GM21447 (cell line): ENCODE measurements around the gene GPR21.

Experiments used
- ATAC-seq: cut with Tn5 transposase; IDR thresholded peaks from one replicate; pipeline ENCODE4 v1.9.1; 2021; ENCODE audit not compliant: unreplicated experiment

The GPR21 gene

DNA sequence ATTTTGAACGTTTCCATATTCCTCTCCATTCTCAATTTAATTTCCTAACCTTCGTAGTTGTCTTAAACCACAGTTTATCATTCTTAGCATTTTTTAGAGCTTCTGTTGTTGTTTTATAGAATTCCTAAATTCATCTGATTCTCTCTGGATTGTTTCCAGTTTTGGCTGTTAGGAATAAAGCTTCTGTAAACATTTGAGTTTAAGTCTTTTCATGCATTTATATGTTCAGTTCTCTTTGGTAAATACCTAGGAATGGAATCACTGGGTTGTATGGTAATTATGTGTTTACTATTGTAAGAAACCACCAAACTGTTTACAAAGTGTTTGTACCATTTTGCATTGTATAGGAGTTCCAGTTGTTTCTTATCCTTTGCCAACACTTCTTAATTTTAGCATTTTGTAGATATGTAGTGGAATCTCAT, 29.7 kb downstream of the GPR21 start:
- no peak for ATAC-seq

DNA sequence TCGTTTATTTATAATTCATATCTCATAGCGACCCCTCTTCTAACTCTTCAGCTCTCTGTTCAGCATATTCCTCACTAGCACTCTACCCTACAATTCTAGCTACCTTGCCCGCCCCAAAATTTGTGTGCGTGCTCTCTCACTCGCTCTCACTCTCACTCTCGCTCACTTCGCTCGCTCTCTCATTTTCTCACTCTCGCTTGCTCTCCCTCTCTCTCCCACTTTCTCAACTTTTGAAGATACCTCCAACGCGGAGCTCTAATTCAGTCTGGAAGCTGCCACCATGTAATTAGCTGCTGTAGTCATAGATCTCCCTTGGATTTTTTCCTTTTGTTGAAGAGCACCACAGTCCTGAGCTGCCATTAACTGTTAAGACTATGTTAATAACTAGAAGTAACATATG, 30.4 kb downstream of the GPR21 start:
- no peak for ATAC-seq

DNA sequence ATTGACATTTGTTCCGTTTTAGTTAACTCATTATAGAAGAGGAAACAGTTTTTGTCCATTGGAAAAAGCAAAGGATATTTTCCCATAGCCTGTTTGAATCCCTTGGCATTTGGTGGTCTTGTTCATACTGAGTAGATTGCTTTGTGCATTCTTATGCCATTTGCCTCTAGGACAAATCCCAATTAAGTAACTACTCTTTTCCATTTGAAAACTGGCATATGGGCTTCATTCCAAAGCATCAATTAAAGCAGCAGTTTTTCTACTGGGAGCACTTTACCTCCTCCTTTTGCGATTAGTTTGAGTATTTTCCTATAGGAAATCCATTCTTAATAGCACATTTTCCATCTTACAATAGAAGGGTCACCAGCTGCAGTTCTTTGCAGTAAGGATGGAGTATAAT, 31.2 kb downstream of the GPR21 start:
- no peak for ATAC-seq

DNA sequence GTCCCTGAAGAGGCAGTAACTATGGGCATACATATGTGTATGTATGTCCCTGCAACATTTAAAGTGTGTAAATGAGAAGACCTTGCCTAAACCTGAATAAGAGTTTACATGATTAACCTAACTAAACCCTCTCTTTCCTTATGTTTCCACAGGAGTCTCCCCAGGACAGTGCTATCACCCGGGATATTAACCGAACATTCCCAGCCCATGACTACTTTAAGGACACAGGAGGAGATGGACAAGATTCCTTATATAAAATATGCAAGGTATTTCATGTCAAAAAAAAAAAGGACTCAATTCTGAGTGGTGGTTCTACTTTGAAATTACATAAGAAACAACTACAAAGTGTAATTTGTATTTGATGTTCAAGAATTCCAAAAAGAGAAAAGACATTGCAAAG, 31.7 kb downstream of the GPR21 start:
- ATAC-seq = no peak

DNA sequence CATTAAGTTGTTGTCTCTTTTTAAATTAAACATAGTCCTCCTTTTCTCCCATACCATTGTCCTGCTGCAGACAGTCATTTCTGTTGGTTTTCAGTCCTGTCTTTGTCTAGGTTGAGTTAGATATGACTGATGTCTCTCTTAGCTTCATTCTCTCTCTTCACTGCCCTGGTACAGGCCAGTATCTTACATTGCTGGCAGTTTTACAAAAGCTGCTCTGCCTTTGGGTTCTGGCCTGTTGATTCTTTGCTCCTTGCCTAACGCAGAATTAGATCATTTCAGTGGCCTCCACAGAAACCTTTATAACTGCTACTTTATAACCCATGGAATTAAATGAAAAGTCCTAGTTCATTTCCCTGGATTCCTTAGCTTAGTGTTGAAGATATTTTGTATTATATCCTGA, 33.7 kb downstream of the GPR21 start:
- ATAC-seq = no peak

DNA sequence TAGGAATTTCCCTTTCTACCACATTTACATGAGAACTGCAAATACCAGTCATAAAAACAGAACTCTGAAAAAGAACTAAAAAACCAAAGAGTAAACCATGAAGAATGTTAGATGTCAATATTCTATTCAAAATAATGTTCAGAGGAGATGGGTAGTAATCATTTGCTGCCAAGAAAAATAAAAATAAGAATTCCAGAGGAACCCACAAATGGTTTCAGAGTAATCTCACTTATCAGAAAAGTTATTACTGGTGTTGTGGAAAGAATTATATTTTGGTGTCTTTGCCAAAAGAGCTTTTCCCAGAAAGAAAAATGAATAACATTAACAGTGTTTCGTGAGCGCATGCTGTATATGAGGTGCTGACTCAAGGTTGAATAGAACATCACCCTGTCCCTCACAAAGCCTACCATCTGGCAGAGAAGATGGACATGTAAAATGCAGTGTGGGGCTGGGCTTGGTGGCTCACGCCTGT, 35.6 kb downstream of the GPR21 start:
- no peak for ATAC-seq

DNA sequence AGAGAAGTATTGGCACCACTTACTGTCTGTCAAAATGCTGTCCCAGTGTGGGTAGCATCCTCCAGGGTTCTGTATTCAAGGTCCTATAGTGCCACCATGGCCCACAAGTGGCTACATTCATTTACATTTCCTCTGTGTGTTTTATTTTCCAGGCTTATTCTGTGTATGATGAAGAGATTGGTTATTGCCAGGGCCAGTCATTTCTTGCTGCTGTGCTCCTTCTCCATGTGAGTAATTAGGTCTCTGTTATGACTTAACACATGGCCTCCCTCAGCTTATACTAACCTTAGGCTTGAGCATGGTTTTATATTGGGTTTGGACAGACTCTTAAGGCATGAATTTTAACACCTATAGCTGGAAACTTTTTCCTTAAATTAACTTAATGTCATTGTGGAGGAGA, 36.7 kb downstream of the GPR21 start:
- ATAC-seq = no peak

DNA sequence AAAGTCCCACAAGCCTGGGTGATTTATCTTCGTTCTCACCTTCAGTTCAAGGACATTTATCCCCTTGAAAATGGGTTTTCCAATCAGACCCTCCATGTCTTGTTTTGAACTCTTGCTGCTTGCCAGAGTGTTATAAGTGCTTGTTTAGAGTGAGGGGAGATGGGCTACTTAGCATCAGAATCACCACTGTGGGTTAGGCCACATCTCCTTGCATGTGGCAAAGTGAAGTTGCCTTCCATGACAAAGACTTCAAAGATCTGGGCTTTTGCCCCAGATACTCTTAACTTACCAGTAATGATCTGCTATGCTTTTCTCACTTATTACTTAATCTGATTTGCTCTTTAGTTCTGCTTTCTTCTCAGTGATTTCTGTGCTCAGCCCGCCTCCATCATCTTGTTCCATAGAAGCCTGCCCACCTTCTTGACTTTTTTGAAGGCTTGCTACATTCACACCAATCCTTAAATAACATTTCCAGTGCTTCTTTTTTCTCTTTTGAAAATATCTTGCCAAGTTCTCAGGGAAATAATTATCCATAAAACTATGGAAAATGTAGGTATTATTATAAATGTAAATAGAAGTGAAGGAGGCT, 39.0 kb downstream of the GPR21 start:
- no peak for ATAC-seq

DNA sequence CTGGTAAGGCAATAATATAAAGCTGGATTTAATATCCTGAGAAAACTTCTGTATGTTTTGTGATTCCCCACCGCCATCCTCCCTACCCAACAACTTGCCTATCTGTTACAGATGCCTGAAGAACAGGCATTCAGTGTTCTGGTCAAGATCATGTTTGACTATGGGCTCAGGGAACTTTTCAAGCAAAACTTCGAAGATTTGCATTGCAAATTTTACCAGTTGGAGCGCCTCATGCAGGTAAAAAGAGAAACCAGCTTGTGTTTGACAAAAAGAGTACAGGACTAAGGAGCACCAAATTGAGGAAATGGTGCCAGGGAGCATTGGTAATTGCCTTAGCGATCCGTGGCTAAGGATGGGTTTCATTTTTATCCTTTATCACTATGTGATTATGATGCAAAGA, 40.0 kb downstream of the GPR21 start:
- no peak for ATAC-seq

DNA sequence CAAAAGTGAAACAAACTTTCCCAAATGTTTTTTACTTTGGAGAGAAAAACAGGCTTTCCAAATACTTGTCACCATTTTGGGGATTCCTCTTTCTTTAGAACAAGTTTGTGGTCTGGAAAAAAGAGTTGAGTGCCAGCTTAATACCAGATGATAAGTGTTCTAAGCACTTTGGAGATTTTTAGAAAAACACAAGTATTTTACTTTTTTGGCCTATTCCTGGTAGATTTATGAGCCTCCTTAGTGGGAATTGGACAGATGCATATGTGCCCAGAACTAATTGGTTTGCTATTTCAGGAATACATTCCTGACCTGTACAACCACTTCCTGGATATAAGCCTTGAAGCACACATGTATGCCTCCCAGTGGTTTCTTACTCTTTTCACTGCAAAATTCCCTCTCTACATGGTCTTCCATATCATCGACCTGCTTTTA, 40.5 kb downstream of the GPR21 start:
- ATAC-seq = no peak

DNA sequence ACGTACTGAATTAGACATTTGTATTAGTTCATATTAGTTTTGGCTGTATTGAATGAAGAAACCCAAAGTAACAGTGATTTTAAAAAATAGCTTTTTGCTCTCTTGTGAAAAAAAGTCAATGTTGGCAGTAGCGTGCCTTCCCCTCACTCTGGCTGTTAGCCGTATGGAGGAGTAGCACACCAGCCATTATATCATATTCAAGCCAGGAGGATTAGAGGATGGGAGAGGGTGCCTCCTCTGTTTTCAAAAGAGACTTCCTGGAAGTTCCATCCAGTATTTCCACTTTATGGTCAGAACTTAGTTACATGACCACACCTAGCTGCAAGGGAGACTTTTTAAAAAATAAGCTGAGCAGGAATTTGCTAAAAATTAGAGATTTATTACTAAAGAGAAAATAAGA, 41.2 kb downstream of the GPR21 start:
- ATAC-seq = no peak

DNA sequence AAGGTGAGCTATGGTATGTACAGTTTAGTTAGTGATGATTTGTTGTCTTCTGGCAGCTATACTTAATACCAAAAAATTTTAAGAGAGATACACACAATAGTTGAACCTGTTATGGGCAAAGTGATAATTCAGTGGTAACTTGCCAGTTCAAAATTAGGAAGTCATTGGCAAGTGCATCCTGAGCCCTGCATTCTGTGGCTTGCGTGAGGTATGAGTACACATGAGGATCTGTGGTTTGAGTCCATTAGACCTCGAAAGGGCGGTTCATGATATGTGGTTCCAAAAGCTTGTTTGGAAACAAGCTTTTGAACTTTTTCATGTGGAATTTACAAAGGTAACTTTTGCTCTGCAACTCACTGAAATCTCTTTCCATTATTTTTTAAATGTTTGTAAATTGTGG, 47.0 kb downstream of the GPR21 start:
- no peak for ATAC-seq

DNA sequence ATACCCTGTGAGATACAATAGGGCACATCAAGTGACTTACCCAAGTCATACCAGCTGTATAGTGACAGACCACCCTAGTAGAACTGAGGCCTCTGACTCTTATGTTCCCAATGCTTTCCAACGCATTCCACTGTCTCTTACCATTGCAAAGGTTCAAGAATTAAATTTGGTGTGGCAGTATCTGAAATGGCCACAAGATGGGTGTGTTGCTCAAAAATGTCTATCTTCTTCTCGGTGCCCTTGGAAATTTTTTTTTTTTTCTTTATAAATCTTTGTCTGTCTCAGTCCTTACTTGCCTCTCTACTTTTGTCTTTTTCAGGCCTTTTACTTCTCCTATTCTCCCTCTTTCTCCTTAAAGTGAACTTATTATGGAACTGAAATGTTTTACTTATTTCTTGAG, 48.4 kb downstream of the GPR21 start:
- ATAC-seq = no peak

DNA sequence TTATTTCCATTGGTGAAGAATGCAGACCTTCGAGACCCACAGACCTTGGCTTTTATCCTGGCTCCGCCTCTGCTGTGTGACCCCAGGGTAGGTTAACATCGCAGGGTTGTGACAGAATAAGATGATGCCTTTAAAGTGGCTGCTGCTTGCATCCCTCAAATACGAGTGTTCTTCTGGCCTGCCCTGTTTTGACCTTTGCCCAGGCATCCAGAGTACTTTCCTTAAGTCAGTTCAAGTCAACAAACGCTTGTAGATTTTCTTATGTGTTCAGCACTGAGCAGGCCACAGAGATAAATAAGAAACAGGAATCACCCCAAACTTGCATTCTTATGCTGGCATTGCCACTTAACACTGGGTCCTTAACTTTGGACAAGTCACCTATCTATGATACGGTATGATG, 50.2 kb downstream of the GPR21 start:
- no peak for ATAC-seq

DNA sequence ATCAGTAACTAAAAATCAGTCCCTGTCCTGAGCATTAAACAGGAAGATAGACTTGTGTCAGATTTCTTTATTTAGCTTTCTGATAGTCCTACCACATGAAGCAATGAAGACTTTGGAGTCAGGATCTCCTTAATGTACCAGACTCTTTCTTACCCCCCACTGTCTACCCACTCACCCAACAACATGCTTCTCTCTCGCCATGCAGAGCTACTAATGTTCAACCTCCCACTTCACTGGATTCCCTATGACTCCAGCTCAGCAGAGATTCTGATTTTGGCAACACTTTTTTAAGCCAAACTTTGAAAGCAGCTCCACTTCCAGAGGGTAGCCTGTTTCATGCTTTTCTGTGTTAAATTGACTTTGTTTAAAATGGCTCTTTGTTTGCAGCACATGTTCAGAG, 50.8 kb downstream of the GPR21 start:
- ATAC-seq = no peak
